Liver (tissue), 9 donors: Measurements from ENCODE around the gene EMP1. TPM values are rescaled to one million over a fixed set of nuclear protein-coding genes. Genes with fewer than 3 reads are reported as not detected.

Experiments
- DNase-seq: peaks from one replicate; pipeline ENCODE4 v3.0.0-alpha.2; 2017; ENCODE audit warnings: low spot score
- H3K27ac ChIP-seq, 2 donors: one replicate each; pipeline ENCODE4 v1.7.0; 2013; ENCODE audit warnings: inconsistent platforms in 2 of 2, low read length in 2 of 2, control low read depth in 1 of 2, low read depth in 1 of 2, mild to moderate bottlenecking in 1 of 2
- H3K27me3 ChIP-seq, 4 donors: one replicate each; pipeline versions ENCODE4 v1.6.1 to v1.7.0; 2013; ENCODE audit warnings: low read length in 3 of 4, inconsistent platforms in 1 of 4, mild to moderate bottlenecking in 1 of 4, moderate library complexity in 1 of 4; ENCODE audit not compliant: control insufficient read depth in 4 of 4, insufficient read depth in 4 of 4
- H3K36me3 ChIP-seq, 4 donors: one replicate each; pipeline versions ENCODE4 v1.6.1 to v1.7.0; 2013; ENCODE audit warnings: low read length in 3 of 4, mild to moderate bottlenecking in 3 of 4, low read depth in 1 of 4, moderate library complexity in 1 of 4; ENCODE audit not compliant: control insufficient read depth in 4 of 4, insufficient read depth in 3 of 4
- H3K4me1 ChIP-seq, 4 donors: one replicate each; pipeline versions ENCODE4 v1.6.1 to v1.7.0; 2013; ENCODE audit warnings: low read length in 3 of 4, mild to moderate bottlenecking in 3 of 4, moderate library complexity in 1 of 4; ENCODE audit not compliant: control insufficient read depth in 4 of 4, insufficient read depth in 4 of 4
- H3K4me3 ChIP-seq, 3 donors: one replicate each; pipeline versions ENCODE4 v1.6.1 to v1.7.0; 2013; ENCODE audit warnings: low read length in 3 of 3, control low read depth in 1 of 3, low read depth in 1 of 3, mild to moderate bottlenecking in 1 of 3
- H3K9ac ChIP-seq, 2 donors: one replicate each; pipeline ENCODE4 v1.7.0; 2013; ENCODE audit warnings: low read length in 2 of 2, mild to moderate bottlenecking in 2 of 2, moderate library complexity in 2 of 2, control low read depth in 1 of 2, low read depth in 1 of 2
- H3K9me3 ChIP-seq, 4 donors: one replicate each; pipeline versions ENCODE4 v1.6.1 to v1.7.0; 2013; ENCODE audit warnings: low read length in 3 of 4; ENCODE audit not compliant: control insufficient read depth in 4 of 4
- EGR1 ChIP-seq, 2 donors: IDR thresholded peaks; 2 replicates each; pipeline ENCODE4 v1.6.1; 2016 to 2018; ENCODE audit warnings: antibody characterized with exemption in 2 of 2, low read depth in 2 of 2
- FOXA1 ChIP-seq: IDR thresholded peaks from 2 replicates; pipeline ENCODE4 v1.6.1; 2016; ENCODE audit warnings: antibody characterized with exemption
- FOXA2 ChIP-seq: IDR thresholded peaks from 2 replicates; pipeline ENCODE4 v1.6.1; 2016; ENCODE audit warnings: antibody characterized with exemption
- GABPA ChIP-seq, 2 donors: IDR thresholded peaks in 1 of 2; conservative IDR thresholded peaks in 1 of 2; 2 replicates each; pipeline ENCODE4 v1.6.1; 2016; ENCODE audit warnings: antibody characterized with exemption in 2 of 2, mild to moderate bottlenecking in 1 of 2, moderate library complexity in 1 of 2
- HNF4A ChIP-seq, 2 donors: conservative IDR thresholded peaks; 2 replicates each; pipeline ENCODE4 v1.6.1; 2016; ENCODE audit warnings: antibody characterized with exemption in 2 of 2, mild to moderate bottlenecking in 2 of 2
- HNF4G ChIP-seq: IDR thresholded peaks from 2 replicates; pipeline ENCODE4 v1.6.1; 2016; ENCODE audit warnings: antibody characterized with exemption
- JUND ChIP-seq, 2 donors: IDR thresholded peaks; 2 replicates each; pipeline ENCODE4 v1.6.1; 2016; ENCODE audit warnings: antibody characterized with exemption in 2 of 2
- NR2F2 ChIP-seq: IDR thresholded peaks from 2 replicates; pipeline ENCODE4 v1.6.1; 2016; ENCODE audit warnings: antibody characterized with exemption
- RXRA ChIP-seq, 2 donors: IDR thresholded peaks; 2 replicates each; pipeline ENCODE4 v1.6.1; 2017 to 2018; ENCODE audit warnings: antibody characterized with exemption in 2 of 2, mild to moderate bottlenecking in 1 of 2
- SP1 ChIP-seq: IDR thresholded peaks from 2 replicates; pipeline ENCODE4 v1.6.1; 2018; ENCODE audit warnings: antibody characterized with exemption, mild to moderate bottlenecking
- YY1 ChIP-seq: IDR thresholded peaks from 2 replicates; pipeline ENCODE4 v1.6.1; 2016; ENCODE audit warnings: antibody characterized with exemption, mild to moderate bottlenecking
- WGBS: extraction: QIAGEN DNeasy Blood & Tissue Kit; methylation state at CpG from one replicate; pipeline ENCODE4 v1.1.7; 2013; 5-methylcytosine and 5-hydroxymethylcytosine counted together
- polyA plus RNA-seq, 2 donors: library from polyadenylated mRNA; stranded (reverse) in 1 of 2; unstranded in 1 of 2; fragments of 200-250 nt in 1 of 2; fragments of >200 nt in 1 of 2; fragmentation: Nextera tagmentation in 1 of 2; extraction: Ambion mirVana in 1 of 2; gene quantifications; one replicate each; pipeline versions ENCODE4 v1.2.1 to v1.2.3, GENCODE V29; 2013 to 2015
- total RNA-seq, 2 donors: library from RNA; depleted of rRNA; stranded (reverse); fragments of >200 nt; gene quantifications; one replicate each; pipeline ENCODE4 v1.2.3, GENCODE V29; 2014
- TF ChIP-seq, protein P1 (sequence below): fragments of 150-350 bp; IDR thresholded peaks from 2 replicates; pipeline ENCODE4 v1.5.1; 2017; ENCODE audit warnings: improper control_type of control experiment, low read depth, low read length; ENCODE audit not compliant: missing input control
- TF ChIP-seq, protein P2 (sequence below): IDR thresholded peaks from 2 replicates; pipeline ENCODE4 v1.6.1; 2016; ENCODE audit warnings: antibody characterized with exemption
- TF ChIP-seq, protein P3 (sequence below): IDR thresholded peaks from 2 replicates; pipeline ENCODE4 v1.6.1; 2016; ENCODE audit warnings: antibody characterized with exemption, mild to moderate bottlenecking
- TF ChIP-seq, protein P4 (sequence below): IDR thresholded peaks from 2 replicates; pipeline ENCODE4 v1.6.1; 2016; ENCODE audit warnings: antibody characterized with exemption
- donor health status: healthy.
- donor health status: healthy.
- donor health status: healthy.
- donor health status: healthy.
- donor health status: healthy.

EMP1 gene
- total and polyA plus RNA-seq, 4 donors: 1.6 to 5.6 (median 3.6) TPM

DNA sequence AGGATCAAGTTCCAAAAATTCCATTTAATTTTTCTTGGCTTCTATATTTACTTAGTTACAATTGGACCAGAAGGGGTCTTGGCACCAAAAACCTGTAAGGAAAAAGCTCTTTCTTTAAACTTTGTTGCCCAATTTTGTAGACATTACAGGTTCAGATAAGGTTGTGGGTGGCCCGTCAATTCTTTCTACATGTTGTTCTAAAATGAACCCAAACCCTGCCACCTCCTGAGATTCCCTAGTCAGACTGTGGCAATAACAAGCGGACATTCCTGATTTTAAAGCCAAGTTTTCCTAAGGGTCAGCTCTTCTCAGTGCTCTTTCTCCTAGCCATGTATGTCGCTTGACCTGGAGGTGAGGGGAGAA lies 48.1 kb upstream of the EMP1 start:
- Histone ChIP-seq H3K4me3 (no peak overlapping the region), H3K4me1 (peaks cover 0 to 7% (median 3%) of the 10 kb centered on the region in 4 donors), H3K36me3 (no peaks in the 10 kb centered on the region), H3K9ac (no peak overlapping the region), H3K27ac (no peak overlapping the region), H3K27me3 (no peaks in the 10 kb centered on the region), H3K9me3 (no peaks in the 10 kb centered on the region)
- WGBS: 89% methylated on average over 3 of the region's 3 CpGs
- no peak for DNase-seq
- TF ChIP-seq FOXA1 (no peak), GABPA (IDR thresholded peaks at IDR 0.05 in 1 of 2, conservative IDR thresholded peaks at IDR 0.05 in 1 of 2) (no peak), EGR1 (IDR thresholded peaks at IDR 0.05; ENCODE audit: low read depth in 2 of 2) (no peak), FOXA2 (no peak)
- TF ChIP-seq, protein P1, sequence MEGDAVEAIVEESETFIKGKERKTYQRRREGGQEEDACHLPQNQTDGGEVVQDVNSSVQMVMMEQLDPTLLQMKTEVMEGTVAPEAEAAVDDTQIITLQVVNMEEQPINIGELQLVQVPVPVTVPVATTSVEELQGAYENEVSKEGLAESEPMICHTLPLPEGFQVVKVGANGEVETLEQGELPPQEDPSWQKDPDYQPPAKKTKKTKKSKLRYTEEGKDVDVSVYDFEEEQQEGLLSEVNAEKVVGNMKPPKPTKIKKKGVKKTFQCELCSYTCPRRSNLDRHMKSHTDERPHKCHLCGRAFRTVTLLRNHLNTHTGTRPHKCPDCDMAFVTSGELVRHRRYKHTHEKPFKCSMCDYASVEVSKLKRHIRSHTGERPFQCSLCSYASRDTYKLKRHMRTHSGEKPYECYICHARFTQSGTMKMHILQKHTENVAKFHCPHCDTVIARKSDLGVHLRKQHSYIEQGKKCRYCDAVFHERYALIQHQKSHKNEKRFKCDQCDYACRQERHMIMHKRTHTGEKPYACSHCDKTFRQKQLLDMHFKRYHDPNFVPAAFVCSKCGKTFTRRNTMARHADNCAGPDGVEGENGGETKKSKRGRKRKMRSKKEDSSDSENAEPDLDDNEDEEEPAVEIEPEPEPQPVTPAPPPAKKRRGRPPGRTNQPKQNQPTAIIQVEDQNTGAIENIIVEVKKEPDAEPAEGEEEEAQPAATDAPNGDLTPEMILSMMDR: no peak
- TF ChIP-seq, protein P2, sequence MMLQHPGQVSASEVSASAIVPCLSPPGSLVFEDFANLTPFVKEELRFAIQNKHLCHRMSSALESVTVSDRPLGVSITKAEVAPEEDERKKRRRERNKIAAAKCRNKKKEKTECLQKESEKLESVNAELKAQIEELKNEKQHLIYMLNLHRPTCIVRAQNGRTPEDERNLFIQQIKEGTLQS: no peak

DNA sequence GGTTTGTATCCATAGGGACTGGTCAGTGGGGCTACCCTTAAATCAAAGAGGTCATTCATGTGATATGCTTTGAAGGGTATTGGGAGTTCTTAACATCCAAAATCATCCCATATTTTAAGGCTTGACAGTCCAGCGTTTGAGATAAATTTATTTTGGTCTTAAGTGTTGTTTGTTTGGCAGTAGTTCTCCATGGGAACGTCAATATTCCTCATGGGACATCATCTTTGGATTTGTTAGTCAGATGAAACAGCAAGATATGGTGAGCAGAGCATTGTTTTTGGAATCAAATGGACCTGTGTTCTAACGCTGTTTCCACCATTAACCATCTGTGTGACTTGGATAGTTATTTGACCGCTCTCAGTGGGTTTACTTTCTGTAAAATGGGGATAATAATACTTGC lies 47.1 kb upstream of the EMP1 start:
- no peak overlapping the region for H3K4me3 ChIP-seq
- H3K27ac ChIP-seq: no peak overlapping the region
- H3K36me3 ChIP-seq: no peaks in the 10 kb centered on the region
- no peaks in the 10 kb centered on the region for H3K27me3 ChIP-seq
- TF ChIP-seq, protein P3, sequence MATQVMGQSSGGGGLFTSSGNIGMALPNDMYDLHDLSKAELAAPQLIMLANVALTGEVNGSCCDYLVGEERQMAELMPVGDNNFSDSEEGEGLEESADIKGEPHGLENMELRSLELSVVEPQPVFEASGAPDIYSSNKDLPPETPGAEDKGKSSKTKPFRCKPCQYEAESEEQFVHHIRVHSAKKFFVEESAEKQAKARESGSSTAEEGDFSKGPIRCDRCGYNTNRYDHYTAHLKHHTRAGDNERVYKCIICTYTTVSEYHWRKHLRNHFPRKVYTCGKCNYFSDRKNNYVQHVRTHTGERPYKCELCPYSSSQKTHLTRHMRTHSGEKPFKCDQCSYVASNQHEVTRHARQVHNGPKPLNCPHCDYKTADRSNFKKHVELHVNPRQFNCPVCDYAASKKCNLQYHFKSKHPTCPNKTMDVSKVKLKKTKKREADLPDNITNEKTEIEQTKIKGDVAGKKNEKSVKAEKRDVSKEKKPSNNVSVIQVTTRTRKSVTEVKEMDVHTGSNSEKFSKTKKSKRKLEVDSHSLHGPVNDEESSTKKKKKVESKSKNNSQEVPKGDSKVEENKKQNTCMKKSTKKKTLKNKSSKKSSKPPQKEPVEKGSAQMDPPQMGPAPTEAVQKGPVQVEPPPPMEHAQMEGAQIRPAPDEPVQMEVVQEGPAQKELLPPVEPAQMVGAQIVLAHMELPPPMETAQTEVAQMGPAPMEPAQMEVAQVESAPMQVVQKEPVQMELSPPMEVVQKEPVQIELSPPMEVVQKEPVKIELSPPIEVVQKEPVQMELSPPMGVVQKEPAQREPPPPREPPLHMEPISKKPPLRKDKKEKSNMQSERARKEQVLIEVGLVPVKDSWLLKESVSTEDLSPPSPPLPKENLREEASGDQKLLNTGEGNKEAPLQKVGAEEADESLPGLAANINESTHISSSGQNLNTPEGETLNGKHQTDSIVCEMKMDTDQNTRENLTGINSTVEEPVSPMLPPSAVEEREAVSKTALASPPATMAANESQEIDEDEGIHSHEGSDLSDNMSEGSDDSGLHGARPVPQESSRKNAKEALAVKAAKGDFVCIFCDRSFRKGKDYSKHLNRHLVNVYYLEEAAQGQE: no peak
- TF ChIP-seq GABPA (IDR thresholded peaks at IDR 0.05 in 1 of 2, conservative IDR thresholded peaks at IDR 0.05 in 1 of 2) (no peak), FOXA2 (no peak), RXRA (IDR thresholded peaks at IDR 0.05) (no peak), SP1 (no peak), HNF4G (no peak), JUND (IDR thresholded peaks at IDR 0.05) (no peak), YY1 (no peak), FOXA1 (no peak), EGR1 (IDR thresholded peaks at IDR 0.05; ENCODE audit: low read depth in 2 of 2) (no peak), NR2F2 (no peak), HNF4A (conservative IDR thresholded peaks at IDR 0.05) (no peak)
- TF ChIP-seq, protein P2: no peak
- TF ChIP-seq, protein P1: no peak
- TF ChIP-seq, protein P4, sequence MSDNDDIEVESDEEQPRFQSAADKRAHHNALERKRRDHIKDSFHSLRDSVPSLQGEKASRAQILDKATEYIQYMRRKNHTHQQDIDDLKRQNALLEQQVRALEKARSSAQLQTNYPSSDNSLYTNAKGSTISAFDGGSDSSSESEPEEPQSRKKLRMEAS: no peak
- no peak for DNase-seq
- no peak overlapping the region for H3K9ac ChIP-seq
- H3K4me1 ChIP-seq: peaks cover 0 to 7% (median 3%) of the 10 kb centered on the region in 4 donors
- WGBS: 88% methylated on average over 4 of the region's 4 CpGs
- H3K9me3 ChIP-seq: no peaks in the 10 kb centered on the region
